Measurements from ENCODE around the gene RNF151.

RNF151 gene

DNA sequence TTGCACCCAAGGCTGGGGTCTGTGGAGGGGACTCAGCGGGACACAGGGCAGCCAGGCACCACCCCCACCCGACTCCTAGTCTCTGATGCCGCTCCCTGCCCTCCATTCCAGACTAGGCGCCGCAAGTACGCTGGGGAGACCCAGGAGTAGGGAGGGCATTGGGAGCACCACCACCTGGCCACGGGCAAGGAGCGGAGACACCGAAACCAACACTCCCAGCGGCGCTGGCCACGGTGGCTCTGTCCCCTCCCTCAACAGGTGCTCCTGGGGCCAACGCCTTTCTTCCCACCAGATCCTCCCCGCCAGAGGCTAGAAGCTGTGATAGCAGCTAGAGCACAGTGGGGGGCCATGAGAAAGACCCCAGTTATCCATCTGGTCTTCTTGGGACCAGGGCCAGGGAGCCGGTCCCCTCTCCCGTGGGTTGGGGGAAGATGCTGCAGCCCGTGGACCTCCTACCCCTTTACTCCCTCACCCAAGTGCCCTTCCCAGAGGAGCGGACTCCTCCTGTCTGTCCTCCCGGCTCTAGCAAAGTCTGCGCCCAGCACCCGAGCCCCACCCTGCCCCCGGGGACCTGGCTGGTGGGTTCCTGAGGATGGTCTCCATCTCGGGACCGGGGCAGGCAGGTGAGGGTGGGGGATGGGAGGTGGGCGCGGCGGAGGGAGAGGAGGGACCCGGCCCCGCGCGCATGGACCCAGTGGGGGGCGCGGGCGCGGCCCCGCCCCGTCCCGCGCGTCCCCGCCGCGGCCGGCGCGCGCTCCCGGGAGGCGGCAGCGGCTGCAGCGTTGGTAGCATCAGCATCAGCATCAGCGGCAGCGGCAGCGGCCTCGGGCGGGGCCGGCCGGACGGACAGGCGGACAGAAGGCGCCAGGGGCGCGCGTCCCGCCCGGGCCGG is 22.8 kb downstream of the RNF151 start, which contains the start of gene SYNGR3:
TSS of gene SYNGR3 (plus strand) at position 762 of the 892 bp plus-strand sequence. CDS start 133 bp downstream, outside the sequence.
- no peak for DNase-seq (ENCODE audit: low read depth)
- peak within 1 kb of the TSS; percentile 18 for H3K4me3 ChIP-seq (ENCODE audit: low read depth, low read length)

GRCh38 chr16:1990101-1990350 is 23.4 kb downstream of the RNF151 start:
- H3K4me3 ChIP-seq (ENCODE audit: low read depth, low read length): peak overlapping the region; percentile 18
- DNase-seq (ENCODE audit: low read depth): no peak

DNA sequence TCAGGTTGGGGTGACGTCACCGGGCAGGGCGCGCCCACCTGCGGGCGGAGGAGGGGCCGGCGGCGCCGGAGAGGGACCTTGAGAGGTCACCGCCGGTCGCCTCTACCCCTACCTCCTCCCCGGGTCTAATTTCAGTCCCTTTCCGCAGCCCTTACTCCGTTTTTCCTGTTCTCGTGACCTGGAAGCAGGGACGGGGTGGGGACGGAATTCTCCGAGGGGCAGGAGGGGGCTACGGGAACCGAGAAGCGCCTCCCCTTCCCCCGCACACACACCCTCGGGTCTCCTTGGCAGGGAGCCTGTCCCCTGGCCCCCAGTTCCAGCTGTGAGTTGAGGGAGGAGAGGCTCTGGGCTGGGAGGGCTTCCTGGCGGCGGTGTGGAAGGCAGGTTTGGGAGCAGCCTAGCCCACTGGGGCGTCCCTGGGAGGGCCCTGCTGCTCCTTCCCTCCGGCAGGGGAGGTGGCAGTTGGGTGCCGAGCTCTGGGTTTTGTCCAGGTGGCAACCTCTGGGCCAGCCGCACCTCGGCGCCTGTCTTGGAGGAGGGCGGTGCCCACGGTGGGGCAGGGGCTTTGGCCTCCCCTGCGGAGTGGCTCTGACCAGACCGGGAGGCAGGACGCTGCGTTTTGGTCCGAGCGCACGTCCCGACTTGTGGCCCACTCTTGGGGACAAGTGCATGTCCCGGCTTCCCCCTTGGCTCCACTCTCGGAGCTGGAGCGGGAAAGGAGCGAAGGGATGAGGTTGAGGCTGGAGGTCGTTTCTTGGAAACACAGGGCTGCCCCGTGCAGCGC is 23.9 kb downstream of the RNF151 start:
- H3K4me3 ChIP-seq (ENCODE audit: low read depth, low read length): peak overlapping the region; percentile 18
- no peak for DNase-seq (ENCODE audit: low read depth)

- DNase-seq (ENCODE audit: low read depth): no peak
- H3K4me3 ChIP-seq (ENCODE audit: low read depth, low read length): no peak overlapping the region
Measured at GRCh38 chr16:1991135-1991551, 24.5 kb downstream of the RNF151 start.

GRCh38 chr16:1991588-1991947 is 24.9 kb downstream of the RNF151 start:
- H3K4me3 ChIP-seq (ENCODE audit: low read depth, low read length): peak overlapping the region; percentile 34
- no peak for DNase-seq (ENCODE audit: low read depth)

- peak overlapping the region; percentile 34 for H3K4me3 ChIP-seq (ENCODE audit: low read depth, low read length)
- peak; percentile 64 for DNase-seq (ENCODE audit: low read depth)
Measured at GRCh38 chr16:1991948-1992703, 25.5 kb downstream of the RNF151 start.

- H3K4me3 ChIP-seq (ENCODE audit: low read depth, low read length): peak overlapping the region; percentile 34
- DNase-seq (ENCODE audit: low read depth): no peak
Measured at GRCh38 chr16:1992704-1993317, 26.2 kb downstream of the RNF151 start.

GRCh38 chr16:1993731-1994131 is 27.1 kb downstream of the RNF151 start:
- H3K4me3 ChIP-seq (ENCODE audit: low read depth, low read length): no peak overlapping the region
- no peak for DNase-seq (ENCODE audit: low read depth)

DNA sequence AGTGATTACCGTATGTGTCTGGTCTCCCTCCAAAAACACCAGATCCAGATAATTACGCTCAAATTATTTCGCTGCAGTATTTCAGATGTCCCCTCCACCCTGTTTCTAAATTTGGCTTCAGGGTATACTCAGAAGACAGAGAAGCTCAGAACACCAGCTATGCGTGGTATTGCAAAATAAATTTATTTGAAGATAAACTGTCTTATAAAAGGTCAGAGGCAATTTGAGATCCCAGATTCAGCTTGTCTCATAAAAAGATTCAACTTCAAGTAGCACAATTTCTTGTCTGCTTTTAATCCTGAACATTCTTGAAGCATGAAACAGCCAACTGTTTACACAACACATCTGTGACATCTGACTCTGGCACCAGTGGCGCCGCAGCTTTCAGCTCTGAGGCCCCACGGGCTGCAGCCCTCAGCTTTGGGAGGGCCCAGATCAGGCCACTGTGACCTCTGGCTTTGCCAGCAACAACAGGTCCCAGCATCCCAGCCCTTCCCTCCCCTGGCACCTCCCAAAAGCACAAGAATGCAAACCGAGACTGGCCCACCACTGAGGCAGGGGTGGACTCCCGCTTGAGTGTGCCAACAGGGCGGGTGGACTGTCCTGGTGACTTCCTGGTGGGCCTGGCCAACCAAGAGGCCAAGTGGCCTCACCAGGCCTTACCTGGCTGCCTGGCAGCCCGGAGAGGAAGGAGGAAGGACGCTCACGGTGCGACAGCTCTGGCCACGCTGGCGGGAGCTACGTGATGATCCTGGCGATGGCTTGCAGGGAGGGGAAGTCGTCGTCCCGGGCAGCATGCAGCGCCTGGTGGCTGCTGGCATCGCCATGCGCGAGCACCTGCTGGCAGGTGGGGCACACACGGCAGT is 31.1 kb downstream of the RNF151 start:
- no peak for DNase-seq (ENCODE audit: low read depth)
- no peak overlapping the region for H3K4me3 ChIP-seq (ENCODE audit: low read depth, low read length)

DNA sequence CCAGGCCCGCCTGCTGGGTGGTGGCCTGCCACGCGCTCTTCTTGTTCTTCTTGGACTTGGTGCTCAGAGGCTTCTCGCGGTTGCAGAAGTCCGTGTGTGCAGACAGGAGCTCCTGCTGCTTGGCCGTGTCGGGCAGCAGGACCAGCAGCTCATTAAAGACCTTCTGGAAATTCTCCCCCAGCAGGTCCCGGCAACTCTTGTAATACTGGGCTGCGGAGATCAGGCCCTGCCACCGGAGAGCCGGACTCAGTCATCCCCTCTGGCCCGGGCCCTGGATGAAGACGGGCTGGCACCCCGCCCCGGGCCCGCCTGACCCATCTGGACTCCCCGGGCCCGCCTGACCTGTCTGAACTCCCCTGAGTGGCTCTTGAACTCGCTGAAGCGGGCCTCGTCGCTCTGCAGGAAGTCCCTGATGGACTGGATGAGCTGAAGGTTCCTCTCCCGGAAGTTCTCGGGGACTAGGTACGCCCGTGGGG is 31.7 kb downstream of the RNF151 start:
- no peak for DNase-seq (ENCODE audit: low read depth)
- no peak overlapping the region for H3K4me3 ChIP-seq (ENCODE audit: low read depth, low read length)

- H3K4me3 ChIP-seq (ENCODE audit: low read depth, low read length): no peak overlapping the region
- no peak for DNase-seq (ENCODE audit: low read depth)
Measured at GRCh38 chr16:1998852-1999801, 32.5 kb downstream of the RNF151 start.

DNA sequence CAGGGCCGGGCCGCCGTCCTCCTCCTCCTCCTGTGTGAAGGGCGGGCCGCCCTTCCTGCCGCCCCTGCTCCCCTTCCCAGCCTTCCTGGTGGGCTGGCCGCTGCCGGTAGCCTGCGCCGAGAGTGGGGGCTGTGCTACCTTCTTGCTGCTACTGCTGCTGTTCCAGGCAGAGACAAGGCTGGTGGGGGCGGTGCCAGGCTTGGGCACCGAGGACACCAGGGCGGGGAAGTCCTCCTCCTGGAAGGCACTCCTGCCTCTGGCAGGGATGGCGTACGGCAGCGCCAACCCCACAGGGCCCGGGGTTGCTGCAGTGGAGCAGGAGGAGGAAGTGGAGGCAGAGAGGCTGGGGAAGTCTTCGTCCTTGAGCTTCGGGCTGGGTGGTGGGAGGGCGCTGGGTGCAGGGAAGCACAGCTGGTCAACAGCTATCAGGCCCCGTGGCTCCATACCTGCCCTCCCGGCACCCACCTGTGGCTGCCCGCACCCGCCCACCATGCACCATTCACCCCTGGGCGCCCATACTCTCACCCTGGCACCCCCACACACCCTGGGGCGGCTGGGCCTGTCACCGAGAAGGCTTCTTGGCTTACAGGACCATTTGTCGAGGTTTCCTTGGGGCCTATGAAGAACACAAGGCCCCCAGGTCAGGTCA is 33.3 kb downstream of the RNF151 start:
- H3K4me3 ChIP-seq (ENCODE audit: low read depth, low read length): no peak overlapping the region
- no peak for DNase-seq (ENCODE audit: low read depth)

DNA sequence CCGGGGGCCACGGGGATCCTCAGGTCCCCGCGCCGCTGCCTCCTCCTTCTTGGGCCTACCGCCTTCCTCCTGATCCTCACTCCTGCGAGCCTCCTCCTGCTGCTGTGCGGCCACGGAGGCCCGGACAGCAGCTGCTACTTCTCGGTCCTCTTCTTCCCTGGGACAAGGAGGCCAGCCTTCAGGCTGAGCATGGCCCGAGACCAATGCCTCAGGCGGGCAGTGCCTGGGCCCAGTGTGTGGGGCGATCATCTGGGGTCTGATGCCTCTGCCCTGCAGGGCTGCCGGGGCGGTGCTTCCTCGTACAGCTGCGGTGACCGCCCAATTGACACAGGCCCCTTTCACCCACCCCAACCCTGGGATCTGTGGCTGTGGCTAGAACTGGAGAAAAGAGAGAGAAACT is 34.4 kb downstream of the RNF151 start:
- no peak overlapping the region for H3K4me3 ChIP-seq (ENCODE audit: low read depth, low read length)
- no peak for DNase-seq (ENCODE audit: low read depth)

DNA sequence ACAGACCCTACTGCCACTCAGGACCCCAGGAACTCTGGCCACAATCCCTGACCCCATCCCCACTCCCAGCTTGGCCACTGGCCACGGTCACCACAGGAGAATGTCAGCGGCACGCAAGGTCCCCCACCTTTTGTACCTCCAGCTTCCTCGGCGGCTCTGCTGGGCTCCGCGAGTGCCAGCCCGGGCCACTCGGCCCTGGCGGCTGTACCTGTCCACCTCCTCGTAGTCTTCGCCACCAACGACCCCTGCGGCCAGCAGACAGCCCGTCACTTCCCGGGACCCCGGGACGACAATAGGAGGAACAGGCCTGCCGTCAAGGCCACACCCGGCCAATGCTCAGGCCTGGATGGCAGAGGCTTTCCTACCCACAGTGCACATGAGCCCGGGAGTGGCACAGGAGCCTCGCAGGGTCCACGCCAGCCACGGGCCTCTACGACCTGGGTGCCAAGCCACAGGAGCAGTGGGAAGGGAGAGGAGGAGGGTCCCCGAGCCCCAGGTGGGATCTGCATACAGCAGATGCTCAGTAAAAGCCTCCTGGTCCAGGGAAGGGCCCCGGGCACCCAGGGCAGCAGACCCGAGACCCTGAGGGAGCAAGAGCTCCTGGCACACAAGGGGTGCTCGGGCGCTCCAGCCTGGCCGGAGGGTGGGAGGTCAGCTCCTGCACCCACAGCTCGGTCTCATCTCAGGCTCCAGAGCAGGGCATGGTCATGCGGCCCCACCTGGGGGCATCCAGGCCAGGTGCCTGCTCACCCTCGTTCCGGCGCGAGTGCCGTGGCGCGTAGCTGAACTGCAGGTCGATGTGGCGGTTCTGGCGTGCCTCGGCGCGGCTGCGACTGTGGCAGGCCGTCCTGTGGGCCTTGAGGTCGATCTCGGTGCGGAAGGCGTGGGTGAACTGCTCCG is 35.0 kb downstream of the RNF151 start:
- no peak for DNase-seq (ENCODE audit: low read depth)
- no peak overlapping the region for H3K4me3 ChIP-seq (ENCODE audit: low read depth, low read length)

DNA sequence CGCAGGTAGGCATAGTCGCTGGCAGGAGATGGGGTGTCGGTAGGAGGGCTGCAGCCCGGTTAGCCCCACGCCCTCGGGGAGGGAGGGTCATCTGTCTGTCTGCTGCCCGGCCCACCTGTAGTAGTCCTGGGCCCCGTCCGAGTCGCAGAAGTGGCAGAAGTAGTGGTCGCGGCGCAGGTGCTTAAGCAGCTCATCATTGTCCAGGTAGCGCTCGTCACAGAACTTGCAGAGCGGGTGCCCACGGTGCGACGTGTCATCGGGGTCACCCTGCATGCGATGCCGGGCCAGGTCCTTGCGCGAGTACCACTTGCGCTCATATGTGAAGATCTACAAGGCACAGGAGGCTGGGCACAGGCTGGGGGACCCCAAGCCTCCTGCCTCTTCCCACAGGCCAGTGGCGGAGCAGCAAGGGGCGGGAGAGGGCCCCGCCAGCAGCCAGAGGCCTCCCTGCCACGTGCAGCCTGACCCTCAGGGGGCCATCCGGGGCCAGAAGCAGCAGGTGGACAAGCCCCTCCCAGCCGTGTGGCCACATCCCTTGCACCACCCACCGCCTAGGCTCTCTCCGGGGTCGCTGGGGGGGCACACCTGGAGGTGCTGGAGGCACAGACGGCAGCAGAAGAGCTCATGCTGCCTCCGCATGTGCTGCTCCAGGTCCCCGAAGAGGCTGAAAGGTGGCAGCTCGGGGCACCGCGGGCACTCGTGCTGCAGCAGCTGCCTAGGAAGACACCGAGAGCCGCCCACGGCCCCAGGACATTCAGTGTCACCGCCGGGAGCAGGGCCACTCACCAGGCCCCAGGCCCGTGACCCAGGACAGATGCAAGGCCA is 36.0 kb downstream of the RNF151 start:
- H3K4me3 ChIP-seq (ENCODE audit: low read depth, low read length): no peak overlapping the region

More for the DNA sequence above, 36.0 kb downstream of the RNF151 start:
- DNase-seq (ENCODE audit: low read depth): no peak

Data from skeletal muscle cell (primary cell).